Neural cell (in vitro differentiated cells): ENCODE measurements around the gene PTPRN2.

Experiments
- EP300 ChIP-seq: fragments of 450-650 bp; conservative IDR thresholded peaks from 2 replicates; pipeline ENCODE4 v1.6.1; 2014; ENCODE audit warnings: antibody characterized with exemption, mild to moderate bottlenecking, moderate library complexity; ENCODE audit not compliant: poor library complexity, severe bottlenecking
- MXI1 ChIP-seq: fragments of 450-650 bp; conservative IDR thresholded peaks from 2 replicates; pipeline ENCODE4 v1.6.1; 2014; ENCODE audit warnings: antibody characterized with exemption, mild to moderate bottlenecking; ENCODE audit not compliant: poor library complexity, severe bottlenecking
- POLR2AphosphoS5 ChIP-seq: IDR thresholded peaks from 2 replicates; pipeline ENCODE4 v1.6.1; 2012
- RAD21 ChIP-seq: fragments of 450-650 bp; conservative IDR thresholded peaks from 2 replicates; pipeline ENCODE4 v1.6.1; 2014; ENCODE audit warnings: antibody characterized with exemption, mild to moderate bottlenecking, moderate library complexity
- TF ChIP-seq, protein P1 (sequence below): fragments of 450-650 bp; IDR thresholded peaks from 2 replicates; pipeline ENCODE4 v1.5.1; 2014; ENCODE audit warnings: antibody characterized with exemption, mild to moderate bottlenecking, moderate library complexity; ENCODE audit not compliant: poor library complexity, severe bottlenecking

DNA sequence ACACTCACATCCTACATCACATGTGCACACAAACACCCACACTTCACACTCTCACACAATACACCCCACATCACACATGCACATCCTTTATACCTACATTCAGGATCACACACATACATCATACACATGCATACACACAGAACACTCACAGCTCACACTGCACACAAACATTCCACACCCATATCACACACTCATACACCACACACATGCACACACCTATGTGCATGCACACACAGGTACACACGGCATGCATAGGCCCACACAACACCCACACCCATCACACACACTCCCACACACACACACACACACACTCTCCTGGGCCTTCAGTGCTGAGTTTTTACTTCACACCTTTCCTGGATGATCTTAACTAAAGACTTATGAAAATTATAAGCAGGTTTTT is 1030.4 kb downstream of the PTPRN2 start:
- no peak for TF ChIP-seq EP300
- TF ChIP-seq, protein P1, sequence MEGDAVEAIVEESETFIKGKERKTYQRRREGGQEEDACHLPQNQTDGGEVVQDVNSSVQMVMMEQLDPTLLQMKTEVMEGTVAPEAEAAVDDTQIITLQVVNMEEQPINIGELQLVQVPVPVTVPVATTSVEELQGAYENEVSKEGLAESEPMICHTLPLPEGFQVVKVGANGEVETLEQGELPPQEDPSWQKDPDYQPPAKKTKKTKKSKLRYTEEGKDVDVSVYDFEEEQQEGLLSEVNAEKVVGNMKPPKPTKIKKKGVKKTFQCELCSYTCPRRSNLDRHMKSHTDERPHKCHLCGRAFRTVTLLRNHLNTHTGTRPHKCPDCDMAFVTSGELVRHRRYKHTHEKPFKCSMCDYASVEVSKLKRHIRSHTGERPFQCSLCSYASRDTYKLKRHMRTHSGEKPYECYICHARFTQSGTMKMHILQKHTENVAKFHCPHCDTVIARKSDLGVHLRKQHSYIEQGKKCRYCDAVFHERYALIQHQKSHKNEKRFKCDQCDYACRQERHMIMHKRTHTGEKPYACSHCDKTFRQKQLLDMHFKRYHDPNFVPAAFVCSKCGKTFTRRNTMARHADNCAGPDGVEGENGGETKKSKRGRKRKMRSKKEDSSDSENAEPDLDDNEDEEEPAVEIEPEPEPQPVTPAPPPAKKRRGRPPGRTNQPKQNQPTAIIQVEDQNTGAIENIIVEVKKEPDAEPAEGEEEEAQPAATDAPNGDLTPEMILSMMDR, result no peak
- TF ChIP-seq RAD21, result no peak
- no peak for TF ChIP-seq POLR2AphosphoS5
- no peak for TF ChIP-seq MXI1
